ENCODE data around the gene C16orf90. TPM values are rescaled to one million over a fixed set of nuclear protein-coding genes. Genes with fewer than 3 reads are reported as not detected.

The C16orf90 gene
- total and polyA plus RNA-seq, 4 donors = not detected

- TF ChIP-seq RXRA (IDR thresholded peaks at IDR 0.05) = no peak
- TF ChIP-seq YY1 (IDR thresholded peaks at IDR 0.05) = no peak
- TF ChIP-seq REST (IDR thresholded peaks at IDR 0.05) = no peak
- no peak for TF ChIP-seq CTCF (IDR thresholded peaks at IDR 0.05; ENCODE audit: low read depth, low read length, missing input control)
- no peak for TF ChIP-seq FOXA1 (IDR thresholded peaks at IDR 0.05)
Observed at GRCh38 chr16:3519581-3519980, 24.3 kb upstream of the C16orf90 start (continued).

- WGBS = 98% methylated on average over 8 of the region's 8 CpGs
- peaks cover 0 to 4% (median 0%) of the 10 kb centered on the region in 4 donors for H3K4me1 ChIP-seq (ENCODE audit: control insufficient read depth in 4 of 4, insufficient read depth in 4 of 4, low read length in 3 of 4)
- DNase-seq (ENCODE audit: low spot score) = no peak
- no peaks in the 10 kb centered on the region for H3K9me3 ChIP-seq (ENCODE audit: control insufficient read depth in 4 of 4, low read length in 3 of 4)
- H3K27me3 ChIP-seq (ENCODE audit: control insufficient read depth in 4 of 4, insufficient read depth in 4 of 4, low read length in 3 of 4) = no peaks in the 10 kb centered on the region
- no peak overlapping the region for H3K9ac ChIP-seq (ENCODE audit: low read depth in 1 of 2, low read length in 2 of 2)
- TF ChIP-seq GABPA (IDR thresholded peaks at IDR 0.05 in 1 of 2, conservative IDR thresholded peaks at IDR 0.05 in 1 of 2) (no peak), TAF1 (conservative IDR thresholded peaks at IDR 0.05) (no peak), MAX (IDR thresholded peaks at IDR 0.05) (no peak), ATF3 (IDR thresholded peaks at IDR 0.05) (no peak), JUND (IDR thresholded peaks at IDR 0.05) (no peak), ZBTB33 (IDR thresholded peaks at IDR 0.05) (no peak), NR2F2 (IDR thresholded peaks at IDR 0.05) (no peak), HNF4G (IDR thresholded peaks at IDR 0.05) (no peak), RXRA (IDR thresholded peaks at IDR 0.05) (no peak), HNF4A (conservative IDR thresholded peaks at IDR 0.05) (no peak), RAD21 (IDR thresholded peaks at IDR 0.05) (no peak), REST (IDR thresholded peaks at IDR 0.05) (no peak), FOXA2 (IDR thresholded peaks at IDR 0.05) (no peak), YY1 (IDR thresholded peaks at IDR 0.05) (no peak), FOXA1 (IDR thresholded peaks at IDR 0.05) (no peak), EGR1 (IDR thresholded peaks at IDR 0.05; ENCODE audit: low read depth in 2 of 2) (no peak), SP1 (IDR thresholded peaks at IDR 0.05) (no peak)
- no peak overlapping the region for H3K27ac ChIP-seq (ENCODE audit: low read depth in 1 of 2, low read length in 2 of 2)
- H3K4me3 ChIP-seq (ENCODE audit: low read depth in 1 of 3, low read length in 3 of 3) = no peak overlapping the region
- peaks cover 4 to 45% (median 19%) of the 10 kb centered on the region in 4 donors for H3K36me3 ChIP-seq (ENCODE audit: control insufficient read depth in 4 of 4, insufficient read depth in 3 of 4, low read depth in 1 of 4, low read length in 3 of 4)
Observed at GRCh38 chr16:3518986-3519348, 23.7 kb upstream of the C16orf90 start.

All from liver (tissue), 9 donors.